Measurements from ENCODE around the gene TEX50.
A peak's percentile ranks its signal among the peaks of the same experiment; 100 is the strongest.
"Not testable (repeated sequence)": the region's sequence is repeated elsewhere in the genome, so short reads cannot be mapped to it uniquely, and the experiment has no call there.

The TEX50 gene, protein sequence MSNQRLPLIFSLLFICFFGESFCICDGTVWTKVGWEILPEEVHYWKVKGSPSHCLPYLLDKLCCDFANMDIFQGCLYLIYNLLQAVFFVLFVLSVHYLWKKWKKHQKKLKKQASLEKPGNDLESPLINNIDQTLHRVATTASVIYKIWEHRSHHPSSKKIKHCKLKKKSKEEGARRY

DNA sequence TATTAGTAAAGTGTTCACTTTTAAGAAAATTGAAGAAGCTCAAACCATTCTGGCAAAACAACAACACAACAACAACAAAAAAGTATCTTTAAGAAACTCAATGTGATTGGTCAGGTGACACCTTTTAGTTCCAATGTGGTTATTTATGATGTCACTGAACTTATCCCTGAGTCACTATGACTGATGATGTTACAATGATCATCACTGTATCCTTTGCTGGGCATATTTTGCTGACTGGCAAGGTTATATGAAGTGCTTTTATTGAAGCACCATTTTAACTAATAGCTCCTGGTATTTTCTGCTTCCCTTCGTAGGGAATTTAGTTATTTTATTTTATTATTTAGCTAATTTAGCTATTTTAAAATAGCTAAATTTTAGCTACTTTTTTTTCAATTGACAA, at the start of gene TEX50:
TEX50 (plus strand) TSS at position 223 of the 400 bp plus-strand sequence. CDS start 184 bp downstream, outside the sequence.
- in situ Hi-C loops (cut with MboI; ENCODE audit: low sequenced_read_pairs, unreplicated experiment): no loop called here
- DNase-seq (ENCODE audit: low spot score): no peak
- TF ChIP-seq, protein P1, sequence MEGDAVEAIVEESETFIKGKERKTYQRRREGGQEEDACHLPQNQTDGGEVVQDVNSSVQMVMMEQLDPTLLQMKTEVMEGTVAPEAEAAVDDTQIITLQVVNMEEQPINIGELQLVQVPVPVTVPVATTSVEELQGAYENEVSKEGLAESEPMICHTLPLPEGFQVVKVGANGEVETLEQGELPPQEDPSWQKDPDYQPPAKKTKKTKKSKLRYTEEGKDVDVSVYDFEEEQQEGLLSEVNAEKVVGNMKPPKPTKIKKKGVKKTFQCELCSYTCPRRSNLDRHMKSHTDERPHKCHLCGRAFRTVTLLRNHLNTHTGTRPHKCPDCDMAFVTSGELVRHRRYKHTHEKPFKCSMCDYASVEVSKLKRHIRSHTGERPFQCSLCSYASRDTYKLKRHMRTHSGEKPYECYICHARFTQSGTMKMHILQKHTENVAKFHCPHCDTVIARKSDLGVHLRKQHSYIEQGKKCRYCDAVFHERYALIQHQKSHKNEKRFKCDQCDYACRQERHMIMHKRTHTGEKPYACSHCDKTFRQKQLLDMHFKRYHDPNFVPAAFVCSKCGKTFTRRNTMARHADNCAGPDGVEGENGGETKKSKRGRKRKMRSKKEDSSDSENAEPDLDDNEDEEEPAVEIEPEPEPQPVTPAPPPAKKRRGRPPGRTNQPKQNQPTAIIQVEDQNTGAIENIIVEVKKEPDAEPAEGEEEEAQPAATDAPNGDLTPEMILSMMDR (IDR thresholded peaks at IDR 0.05; ENCODE audit: borderline replicate concordance, control extremely low read depth, extremely low read depth, insufficient read depth, missing control alignments): no peak

DNA sequence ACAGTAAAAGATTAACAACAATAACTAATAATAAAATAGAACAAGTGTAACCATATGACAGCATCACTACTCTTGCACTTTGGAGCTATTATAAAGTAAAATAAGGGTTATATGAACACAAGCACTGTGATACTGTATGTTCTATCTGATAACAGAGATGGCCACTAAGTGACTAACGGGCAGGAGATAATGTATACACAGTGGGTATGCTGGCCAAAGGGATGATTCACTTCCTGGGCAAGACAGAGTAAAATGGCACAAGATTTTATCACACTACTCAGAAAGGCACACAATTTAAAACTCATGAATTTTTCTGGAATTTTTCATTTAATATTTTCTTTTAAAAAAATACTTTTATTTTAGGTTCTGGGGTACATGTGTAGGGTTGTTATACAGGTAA, 44.6 kb upstream of the TEX50 start:
- TF ChIP-seq, protein P1 (IDR thresholded peaks at IDR 0.05; ENCODE audit: borderline replicate concordance, control extremely low read depth, extremely low read depth, insufficient read depth, missing control alignments): no peak
- in situ Hi-C loops (cut with MboI; ENCODE audit: low sequenced_read_pairs, unreplicated experiment): no loop called here
- no peak for DNase-seq (ENCODE audit: low spot score)

DNA sequence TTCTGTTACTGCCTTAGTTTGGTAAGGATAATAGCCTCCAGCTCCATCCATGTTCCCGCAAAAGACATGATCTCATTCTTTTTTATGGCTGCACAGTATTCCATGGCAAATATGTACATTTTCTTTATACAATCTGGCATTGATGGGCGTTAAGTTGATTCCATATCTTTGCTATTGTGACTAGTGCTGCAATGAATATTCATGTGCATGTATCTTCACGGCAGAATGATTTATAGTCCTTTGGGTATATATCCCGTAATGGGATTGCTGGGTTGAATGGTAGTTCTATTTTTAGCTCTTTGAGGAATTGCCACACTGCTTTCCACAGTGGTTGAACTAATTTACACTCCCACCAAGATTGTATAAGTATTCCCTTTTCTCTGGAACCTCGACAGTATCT, 44.0 kb upstream of the TEX50 start:
- DNase-seq (ENCODE audit: low spot score); in situ Hi-C loops (cut with MboI; ENCODE audit: low sequenced_read_pairs, unreplicated experiment): not testable (repeated sequence)

DNA sequence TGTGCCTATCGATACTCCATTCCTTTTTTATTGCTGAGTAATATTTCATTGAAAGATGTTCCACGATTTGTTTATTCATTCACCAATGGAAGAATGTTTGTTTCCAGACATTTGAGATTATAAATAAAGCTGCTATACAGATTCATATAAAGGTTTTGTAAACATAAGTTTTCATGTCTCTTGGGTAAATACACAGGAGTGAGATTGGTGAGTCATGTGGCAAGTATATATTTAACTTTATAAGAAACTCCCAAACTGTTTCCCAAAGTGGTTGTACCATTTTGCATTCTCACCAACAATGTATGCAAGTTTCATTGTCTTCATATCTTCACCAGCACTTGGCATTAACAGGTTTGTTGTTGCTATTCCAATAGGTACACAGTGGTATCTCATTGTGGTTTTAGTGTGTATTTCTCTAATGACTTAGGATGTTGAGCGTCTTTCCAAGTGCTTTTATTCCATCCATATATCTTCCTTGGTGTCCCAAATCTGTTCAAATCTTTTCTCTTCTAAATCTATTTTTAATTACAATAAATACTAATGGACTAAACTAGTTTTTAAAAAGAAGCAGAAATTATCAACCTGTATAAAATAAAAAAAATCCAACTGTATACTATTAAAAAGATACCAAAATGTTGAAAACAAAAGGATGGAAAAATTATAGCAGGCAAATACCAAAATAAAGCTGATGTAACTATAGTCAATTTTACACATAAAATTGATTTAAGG, 38.9 kb upstream of the TEX50 start:
- in situ Hi-C loops (cut with MboI; ENCODE audit: low sequenced_read_pairs, unreplicated experiment): no loop called here
- DNase-seq (ENCODE audit: low spot score): no peak

DNA sequence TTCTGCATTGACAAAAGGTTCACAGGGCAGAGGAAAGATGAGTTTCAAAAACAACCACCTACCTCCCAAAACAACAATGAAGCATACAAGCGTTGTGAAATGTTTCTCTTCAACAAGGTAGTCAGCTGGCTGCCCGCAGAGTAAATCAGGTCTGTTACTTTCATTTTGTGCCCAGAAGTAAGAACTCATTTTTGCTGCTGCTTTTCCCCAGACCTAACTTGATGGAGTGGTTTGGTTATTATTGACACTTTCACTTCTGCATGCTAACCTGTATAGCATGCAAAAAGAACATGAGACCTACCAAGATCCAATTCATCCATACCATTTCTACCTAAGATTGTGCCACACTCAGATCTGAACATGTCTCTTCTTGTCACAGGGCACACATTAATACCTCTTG, 33.5 kb upstream of the TEX50 start:
- in situ Hi-C loops (cut with MboI; ENCODE audit: low sequenced_read_pairs, unreplicated experiment): no loop called here
- TF ChIP-seq, protein P1 (IDR thresholded peaks at IDR 0.05; ENCODE audit: borderline replicate concordance, control extremely low read depth, extremely low read depth, insufficient read depth, missing control alignments): no peak
- DNase-seq (ENCODE audit: low spot score): peak; percentile 28

More for the DNA sequence above, 38.9 kb upstream of the TEX50 start:
- TF ChIP-seq, protein P1 (IDR thresholded peaks at IDR 0.05; ENCODE audit: borderline replicate concordance, control extremely low read depth, extremely low read depth, insufficient read depth, missing control alignments): no peak

DNA sequence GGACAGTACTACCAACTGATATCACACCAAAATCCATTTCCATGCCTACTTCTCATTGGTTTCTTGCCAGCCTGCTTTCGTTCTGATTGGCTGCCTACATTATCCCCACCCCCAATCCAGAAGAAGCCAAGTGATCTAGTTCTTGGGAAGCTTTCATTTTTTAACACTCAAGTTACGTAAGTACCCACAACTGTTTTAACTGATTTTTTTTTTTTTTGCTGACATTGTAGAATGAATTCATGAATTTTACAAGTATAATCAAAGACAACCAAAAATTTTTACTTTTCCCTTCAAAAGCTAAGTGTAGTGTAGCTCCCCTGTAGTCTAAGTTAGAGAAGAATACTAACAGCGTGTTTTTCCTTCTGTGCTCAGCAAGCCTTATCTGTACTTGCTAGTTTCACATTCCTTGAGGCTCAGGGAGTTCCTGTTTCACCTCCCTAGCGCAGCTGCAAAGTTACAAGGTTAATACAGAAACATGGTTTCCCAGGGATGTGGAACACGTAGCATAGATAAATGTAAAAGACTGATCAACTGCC, 32.0 kb upstream of the TEX50 start, which contains the start of gene SLC9C2:
SLC9C2 (minus strand) TSS at position 17 of the 536 bp plus-strand sequence. CDS start 1,296 bp downstream, outside the sequence.
- no peak for DNase-seq (ENCODE audit: low spot score)
- TF ChIP-seq, protein P1 (IDR thresholded peaks at IDR 0.05; ENCODE audit: borderline replicate concordance, control extremely low read depth, extremely low read depth, insufficient read depth, missing control alignments): no peak
- in situ Hi-C loops (cut with MboI; ENCODE audit: low sequenced_read_pairs, unreplicated experiment): no loop called here

Measured in GM13976 (cell line).